K562 (cell line): ENCODE data around the gene RAB26. TPM values are rescaled to one million over a fixed set of nuclear protein-coding genes. Genes with fewer than 3 reads are reported as not detected.

Experiments used
- ATAC-seq: fragments of 200-7000 bp; cut with Tn5 transposase; 3 replicates; pipeline ENCODE4 v1.9.1; 2020; ENCODE audit warnings: moderate library complexity
- BruUV-seq: library from RNA; stranded (reverse); fragments of 400-500 nt; replicated peaks from 2 replicates; lab custom pipeline; 2021; lab: Mats Ljungman, UMichigan
- CTCF ChIA-PET: fragments of 300-600 bp; formaldehyde crosslinking; extraction: SDS; loops from one replicate; lab custom pipeline; 2021; ENCODE audit warnings: low intra/inter-chr PET ratio; lab: Yijun Ruan, JAX
- POLR2A ChIA-PET: fragments of 300-600, 350-650 bp; sonication (Branson Sonifier 250); formaldehyde crosslinking; extraction: SDS; loops from one replicate; lab custom pipeline; 2021; ENCODE audit warnings: antibody characterized with exemption, inconsistent platforms; lab: Yijun Ruan, JAX
- DNase-seq, 4 experiments: peaks; one replicate each; pipeline versions ENCODE4 v3.0.0 to v3.0.0-alpha.2; 2011 to 2018; ENCODE audit warnings: low spot score in 3 of 4, mixed read lengths in 3 of 4; ENCODE audit errors: extremely low read depth in 1 of 4
- FAIRE-seq: peaks from 2 replicates; lab custom pipeline; 2011; peaks lifted over from hg19 to GRCh38; lab: Jason Lieb, UNC
- H2AFZ ChIP-seq: 2 replicates; pipeline ENCODE4 v1.6.0; 2011; ENCODE audit warnings: low read depth, low read length, control low read depth, inconsistent platforms
- H3K27ac ChIP-seq: fragments of 200-600 bp; 3 replicates; pipeline ENCODE4 v1.8.0; 2011; ENCODE audit warnings: low read depth, mild to moderate bottlenecking, control low read depth, inconsistent platforms, low read length, moderate library complexity, mixed read lengths; ENCODE audit errors: extremely low read depth
- H3K27me3 ChIP-seq, 2 experiments: fragments of 300-600 bp in 1 of 2; 2 replicates in 1 of 2; 3 replicates in 1 of 2; pipeline versions ENCODE4 v1.6.0 to v1.8.0; 2011; ENCODE audit warnings: inconsistent platforms in 2 of 2, low read length in 2 of 2, mild to moderate bottlenecking in 1 of 2, mixed read lengths in 1 of 2, moderate library complexity in 1 of 2; ENCODE audit not compliant: control insufficient read depth in 2 of 2, insufficient read depth in 2 of 2
- H3K36me3 ChIP-seq: fragments of 300-600 bp; 3 replicates; pipeline ENCODE4 v1.8.0; 2011; ENCODE audit warnings: mild to moderate bottlenecking, low read length, inconsistent platforms; ENCODE audit not compliant: control insufficient read depth, insufficient read depth
- H3K4me1 ChIP-seq, 2 experiments: fragments of 200-600 bp in 1 of 2; replicated peaks in 1 of 2; 2 replicates in 1 of 2; 3 replicates in 1 of 2; pipeline versions ENCODE4 v1.5.1 to v1.8.0; 2011; ENCODE audit warnings: inconsistent platforms in 2 of 2, low read length in 2 of 2, mild to moderate bottlenecking in 1 of 2, mixed read lengths in 1 of 2, moderate library complexity in 1 of 2; ENCODE audit not compliant: control insufficient read depth in 2 of 2, insufficient read depth in 2 of 2
- H3K4me2 ChIP-seq: 2 replicates; pipeline ENCODE4 v1.6.1; 2011; ENCODE audit warnings: low read length, control low read depth, inconsistent platforms, mixed read lengths; ENCODE audit not compliant: insufficient read depth
- H3K4me3 ChIP-seq: fragments of 200-600 bp; sonication (generic), shearing (Covaris generic); 2 replicates; pipeline ENCODE4 v1.5.1; 2016; ENCODE audit warnings: control low read depth, inconsistent platforms
- H3K79me2 ChIP-seq: fragments of 200-600 bp; 3 replicates; pipeline ENCODE4 v1.8.0; 2011; ENCODE audit warnings: low read length, inconsistent platforms; ENCODE audit not compliant: control insufficient read depth, insufficient read depth
- H3K9ac ChIP-seq, 2 experiments: 2 replicates each; pipeline versions ENCODE4 v1.6.0 to v1.6.1; 2011; ENCODE audit warnings: low read depth in 2 of 2, low read length in 2 of 2, control low read depth in 1 of 2, inconsistent platforms in 1 of 2, mild to moderate bottlenecking in 1 of 2, mixed read lengths in 1 of 2; ENCODE audit not compliant: insufficient read depth in 1 of 2
- H3K9me1 ChIP-seq: one replicate; pipeline ENCODE4 v1.6.0; 2011; ENCODE audit warnings: inconsistent platforms, mild to moderate bottlenecking, low read length, moderate library complexity; ENCODE audit not compliant: control insufficient read depth, insufficient read depth
- H3K9me3 ChIP-seq: replicated peaks from 2 replicates; pipeline ENCODE4 v1.5.1; 2011; ENCODE audit warnings: low read depth, low read length, inconsistent platforms; ENCODE audit not compliant: control insufficient read depth, insufficient read depth
- H4K20me1 ChIP-seq: replicated peaks from 2 replicates; pipeline ENCODE4 v1.6.1; 2011; ENCODE audit warnings: low read length, inconsistent platforms, mixed read lengths; ENCODE audit not compliant: control insufficient read depth, insufficient read depth
- BACH1 ChIP-seq: fragments of 200-800 bp; sonication (Bioruptor generic); IDR thresholded peaks from 2 replicates; pipeline ENCODE4 v1.6.1; 2016; ENCODE audit warnings: missing genetic modification characterization, missing compliant biosample characterization
- ELF1 ChIP-seq: fragments of 200-800 bp; sonication (Bioruptor generic); IDR thresholded peaks from 2 replicates; pipeline ENCODE4 v1.6.1; 2016; ENCODE audit warnings: missing genetic modification characterization, missing compliant biosample characterization
- GABPB1 ChIP-seq: sonication (generic); formaldehyde crosslinking; IDR thresholded peaks from 2 replicates; pipeline ENCODE4 v1.8.0; 2022; ENCODE audit warnings: mild to moderate bottlenecking, missing genetic modification reagents
- POLR2A ChIP-seq: fragments of 450-650 bp; conservative IDR thresholded peaks from 2 replicates; pipeline ENCODE4 v1.6.1; 2016
- POLR2G ChIP-seq: fragments of 200-400 bp; formaldehyde crosslinking; IDR thresholded peaks from 2 replicates; pipeline ENCODE4 v1.6.1; 2017; ENCODE audit warnings: low read depth, mild to moderate bottlenecking, antibody characterized with exemption, low read length, moderate library complexity
- THRAP3 ChIP-seq: fragments of 450-650 bp; IDR thresholded peaks from 2 replicates; pipeline ENCODE4 v1.6.1; 2016; ENCODE audit warnings: mild to moderate bottlenecking, inconsistent platforms, borderline replicate concordance
- TRIM24 ChIP-seq, 2 experiments: fragments of 450-650 bp; IDR thresholded peaks; 2 replicates each; pipeline ENCODE4 v1.6.1; 2016
- XRCC4 ChIP-seq: IDR thresholded peaks from one replicate; pipeline ENCODE4 v1.6.1; 2011; ENCODE audit not compliant: insufficient read depth, insufficient read length; ENCODE audit errors: extremely low read depth
- ZBTB8A ChIP-seq: fragments of 450-650 bp; IDR thresholded peaks from 2 replicates; pipeline ENCODE4 v1.6.1; 2018; ENCODE audit warnings: mild to moderate bottlenecking, moderate library complexity; ENCODE audit not compliant: partially characterized antibody
- ZNF184 ChIP-seq: sonication (generic); formaldehyde crosslinking; IDR thresholded peaks from 2 replicates; pipeline ENCODE4 v1.5.0; 2020; ENCODE audit warnings: missing genetic modification reagents
- WGBS: fragments of 100-300 bp; shearing (Covaris generic); methylation state at CpG from one replicate; pipeline ENCODE4 v1.1.6; 2016; ENCODE audit warnings: low coverage, mixed read lengths; ENCODE audit not compliant: insufficient coverage; ENCODE audit errors: missing lambda C conversion rate; 5-methylcytosine and 5-hydroxymethylcytosine counted together
- in situ Hi-C: fragments of 300-500 bp; cut with MboI; formaldehyde crosslinking; loops from 4 replicates; pipeline ENCODE4 v1.15.0; 2018; ENCODE audit warnings: inconsistent platforms, mixed read lengths
- intact Hi-C: fragments of 100-400 bp; cut with micrococcal nuclease; formaldehyde crosslinking; loops from 2 replicates; pipeline ENCODE4 v1.14.2; 2022
- polyA plus RNA-seq, 8 experiments: library from polyadenylated mRNA; depleted of rRNA in 4 of 8; stranded (reverse) in 5 of 8; unstranded in 3 of 8; fragments of >200 nt; fragmentation: Nextera tagmentation in 2 of 8; fragmentation: Illumina TruSeq in 1 of 8; extraction: Ambion mirVana in 2 of 8; extraction: Trizol in 1 of 8; gene quantifications; 2 replicates each; pipeline versions ENCODE4 v1.2.1 to v1.2.3, GENCODE V29; 2011 to 2014; ENCODE audit warnings: inconsistent platforms in 1 of 8, missing spikeins in 1 of 8
- total RNA-seq, 7 experiments: library from RNA; depleted of rRNA in 6 of 7; stranded (reverse); fragments of >200 nt in 6 of 7; fragmentation: Illumina TruSeq in 2 of 7; extraction: Trizol in 2 of 7; gene quantifications; 2 replicates each; pipeline versions ENCODE4 v1.2.1 to v1.2.3, GENCODE V29; 2011 to 2021; ENCODE audit warnings: low replicate concordance in 1 of 7
- TF ChIP-seq, protein P1 (sequence below): fragments of 250-450 bp; sonication (Bioruptor Pico); IDR thresholded peaks from 2 replicates; pipeline ENCODE4 v1.8.0; 2022; ENCODE audit warnings: inconsistent platforms
- TF ChIP-seq, protein P2 (sequence below): sonication (generic); formaldehyde crosslinking; IDR thresholded peaks from 2 replicates; pipeline ENCODE4 v1.8.0; 2022; ENCODE audit warnings: mild to moderate bottlenecking, missing genetic modification reagents
- TF ChIP-seq, protein P3 (sequence below): fragments of 450-650 bp; formaldehyde crosslinking; IDR thresholded peaks from 2 replicates; pipeline ENCODE4 v1.4.0; 2020; ENCODE audit warnings: mild to moderate bottlenecking, moderate library complexity

RAB26 gene
- total and polyA plus RNA-seq, 9 of the 15 experiments (the other 6 are each of a cell fraction or from before 2014, with no cell fraction given): 0.25 to 6.1 (median 2.1) TPM

DNA sequence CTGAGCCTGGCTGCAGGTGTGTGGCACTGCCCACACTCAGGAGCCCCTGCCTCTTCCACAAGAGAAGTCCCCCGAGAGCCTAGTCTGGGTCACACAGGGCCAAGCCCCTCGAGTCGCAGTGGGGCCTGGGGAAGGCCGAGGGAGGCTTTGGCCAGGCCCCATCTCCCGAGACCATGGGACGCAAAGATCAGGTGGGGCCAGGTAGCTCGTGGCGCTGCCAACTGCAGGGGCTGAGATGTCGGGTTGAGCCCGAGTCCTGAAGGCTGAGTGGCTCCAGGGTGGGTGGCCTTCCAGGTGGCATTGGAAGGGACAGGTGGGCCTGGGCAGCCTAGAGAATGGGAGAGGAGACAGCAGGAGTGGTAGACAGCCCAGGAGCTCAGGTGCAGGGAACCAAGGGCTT is 13.5 kb downstream of the RAB26 start:
- TF ChIP-seq BACH1 (tag) (no peak), POLR2G (0 out of 2 replicates have a peak, but pooled peaks have one; percentile 24)
- no peak overlapping the region; a peak in 1 of 4 replicates for H3K9ac ChIP-seq
- H3K79me2 ChIP-seq: peaks cover 77% of the 10 kb centered on the region
- CTCF ChIA-PET: no interaction called here
- peaks cover 16% of the 10 kb centered on the region; the same call in 1 of the 2 replicates for H4K20me1 ChIP-seq
- H3K4me2 ChIP-seq: no peak overlapping the region
- in situ Hi-C loops (no loop called here), intact Hi-C loops (no loop called here)
- ATAC-seq (no peak), DNase-seq (no peak), FAIRE-seq (no peak)
- WGBS: 95% methylated on average over 8 of the region's 10 CpGs
- H3K4me3 ChIP-seq: no peak overlapping the region
- H3K27me3 ChIP-seq: no peaks in the 10 kb centered on the region
- BruUV-seq: no TSS peak
- no peak overlapping the region for H3K27ac ChIP-seq
- no peak overlapping the region for H2AFZ ChIP-seq
- H3K36me3 ChIP-seq: peaks cover 56% of the 10 kb centered on the region; the same call in 2 of the 3 replicates
- peaks cover 4% of the 10 kb centered on the region for H3K9me1 ChIP-seq
- H3K4me1 ChIP-seq: peaks cover 5 to 66% of the 10 kb centered on the region in 2 experiments; a peak in 4 of 5 replicates
- H3K9me3 ChIP-seq: peaks cover 3% of the 10 kb centered on the region
- POLR2A ChIA-PET: interaction anchor here (0.6 to 1.2 kb wide), 5 partner anchors 10 to 198 kb away, joined by 3 to 5 read pairs (median 3); no protein-coding TSS in a partner anchor

DNA sequence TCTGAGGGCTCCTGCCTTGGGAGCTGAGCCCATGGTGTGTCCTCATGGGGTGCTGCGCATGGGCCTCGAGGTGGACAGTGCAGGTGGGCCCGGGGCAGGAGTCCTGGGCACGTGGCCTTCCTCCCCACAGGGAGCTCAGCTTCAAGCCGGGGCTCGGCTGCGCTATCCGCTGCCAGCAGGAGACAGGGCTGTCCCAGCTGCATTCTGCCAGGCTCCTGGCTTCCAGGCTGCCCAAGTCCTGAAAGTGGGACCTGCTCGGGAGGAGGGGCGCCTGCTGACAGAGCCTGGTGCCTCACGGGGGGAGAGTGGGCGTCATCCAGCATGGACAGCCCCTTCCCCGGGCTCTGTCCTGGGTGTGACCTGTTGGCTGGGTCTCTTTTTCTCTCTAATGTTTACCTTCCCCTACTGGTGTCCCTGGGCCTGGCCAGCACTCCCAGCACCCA is 14.3 kb downstream of the RAB26 start:
- DNase-seq (no peak), FAIRE-seq (no peak), ATAC-seq (no peak)
- Histone ChIP-seq H3K27me3 (no peaks in the 10 kb centered on the region), H3K4me2 (no peak overlapping the region), H4K20me1 (peaks cover 8% of the 10 kb centered on the region; the same call in 1 of the 2 replicates), H3K36me3 (peaks cover 58% of the 10 kb centered on the region), H3K79me2 (peaks cover 70% of the 10 kb centered on the region), H3K27ac (no peak overlapping the region), H2AFZ (no peak overlapping the region), H3K9me3 (peaks cover 3% of the 10 kb centered on the region), H3K9me1 (no peaks in the 10 kb centered on the region), H3K4me3 (no peak overlapping the region), H3K9ac (peak overlapping the region in 1 of 2 experiments; percentile 26; a peak in 1 of 4 replicates), H3K4me1 (peaks cover 0 to 60% of the 10 kb centered on the region in 2 experiments; a peak in 2 of 5 replicates)
- ChIA-PET CTCF (no interaction called here), POLR2A (interaction anchor here (0.6 to 1.2 kb wide), 4 partner anchors 11 to 600 kb away, joined by 3 to 5 read pairs (median 3); no protein-coding TSS in a partner anchor)
- WGBS: 99% methylated on average over 10 of the region's 13 CpGs
- intact Hi-C loops: no loop called here
- no TSS peak for BruUV-seq
- in situ Hi-C loops: no loop called here
- TF ChIP-seq XRCC4 (no peak), POLR2A (no peak), ZNF184 (CRISPR knock-in tag) (no peak), THRAP3 (no peak), GABPB1 (no peak), TRIM24 (IDR thresholded peaks at IDR 0.05) (no peak), ELF1 (tag) (no peak), ZBTB8A (no peak)
- TF ChIP-seq, protein P1, sequence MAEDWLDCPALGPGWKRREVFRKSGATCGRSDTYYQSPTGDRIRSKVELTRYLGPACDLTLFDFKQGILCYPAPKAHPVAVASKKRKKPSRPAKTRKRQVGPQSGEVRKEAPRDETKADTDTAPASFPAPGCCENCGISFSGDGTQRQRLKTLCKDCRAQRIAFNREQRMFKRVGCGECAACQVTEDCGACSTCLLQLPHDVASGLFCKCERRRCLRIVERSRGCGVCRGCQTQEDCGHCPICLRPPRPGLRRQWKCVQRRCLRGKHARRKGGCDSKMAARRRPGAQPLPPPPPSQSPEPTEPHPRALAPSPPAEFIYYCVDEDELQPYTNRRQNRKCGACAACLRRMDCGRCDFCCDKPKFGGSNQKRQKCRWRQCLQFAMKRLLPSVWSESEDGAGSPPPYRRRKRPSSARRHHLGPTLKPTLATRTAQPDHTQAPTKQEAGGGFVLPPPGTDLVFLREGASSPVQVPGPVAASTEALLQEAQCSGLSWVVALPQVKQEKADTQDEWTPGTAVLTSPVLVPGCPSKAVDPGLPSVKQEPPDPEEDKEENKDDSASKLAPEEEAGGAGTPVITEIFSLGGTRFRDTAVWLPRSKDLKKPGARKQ: no peak
- TF ChIP-seq, protein P2, sequence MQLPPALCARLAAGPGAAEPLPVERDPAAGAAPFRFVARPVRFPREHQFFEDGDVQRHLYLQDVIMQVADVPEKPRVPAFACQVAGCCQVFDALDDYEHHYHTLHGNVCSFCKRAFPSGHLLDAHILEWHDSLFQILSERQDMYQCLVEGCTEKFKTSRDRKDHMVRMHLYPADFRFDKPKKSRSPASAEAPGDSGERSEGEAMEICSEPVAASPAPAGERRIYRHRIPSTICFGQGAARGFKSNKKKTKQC (CRISPR knock-in tag): no peak
- TF ChIP-seq, protein P3, sequence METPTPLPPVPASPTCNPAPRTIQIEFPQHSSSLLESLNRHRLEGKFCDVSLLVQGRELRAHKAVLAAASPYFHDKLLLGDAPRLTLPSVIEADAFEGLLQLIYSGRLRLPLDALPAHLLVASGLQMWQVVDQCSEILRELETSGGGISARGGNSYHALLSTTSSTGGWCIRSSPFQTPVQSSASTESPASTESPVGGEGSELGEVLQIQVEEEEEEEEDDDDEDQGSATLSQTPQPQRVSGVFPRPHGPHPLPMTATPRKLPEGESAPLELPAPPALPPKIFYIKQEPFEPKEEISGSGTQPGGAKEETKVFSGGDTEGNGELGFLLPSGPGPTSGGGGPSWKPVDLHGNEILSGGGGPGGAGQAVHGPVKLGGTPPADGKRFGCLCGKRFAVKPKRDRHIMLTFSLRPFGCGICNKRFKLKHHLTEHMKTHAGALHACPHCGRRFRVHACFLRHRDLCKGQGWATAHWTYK: no peak
